LNCaP clone FGC (cell line): Measurements from ENCODE around the gene RPL9.
"Not testable (repeated sequence)": the region's sequence is repeated elsewhere in the genome, so short reads cannot be mapped to it uniquely, and the experiment has no call there.

Experiments used
- DNase-seq: peaks from one replicate; pipeline ENCODE4 v3.0.0-alpha.2; 2011; ENCODE audit warnings: low read depth
- H3K4me3 ChIP-seq: 2 replicates; pipeline ENCODE4 v1.5.1; 2011; ENCODE audit warnings: mild to moderate bottlenecking, low read depth, low read length, control low read depth
- CTCF ChIP-seq: IDR thresholded peaks from 2 replicates; pipeline ENCODE4 v1.5.1; 2012; ENCODE audit warnings: mild to moderate bottlenecking; ENCODE audit not compliant: control insufficient read depth, insufficient read depth; ENCODE audit errors: extremely low read depth

The RPL9 gene

GRCh38 chr4:39422247-39422646, 36.5 kb downstream of the RPL9 start:
- no peak for DNase-seq
- TF ChIP-seq CTCF = no peak
- H3K4me3 ChIP-seq = no peak overlapping the region

GRCh38 chr4:39415678-39416283, 42.9 kb downstream of the RPL9 start:
- TF ChIP-seq CTCF = no peak
- DNase-seq = no peak
- H3K4me3 ChIP-seq = no peak overlapping the region

GRCh38 chr4:39411561-39411960, 47.2 kb downstream of the RPL9 start:
- not testable (repeated sequence) for H3K4me3 ChIP-seq, DNase-seq

GRCh38 chr4:39410415-39410814, 48.3 kb downstream of the RPL9 start:
- DNase-seq = no peak

GRCh38 chr4:39407584-39407885, 51.2 kb downstream of the RPL9 start:
- no peak overlapping the region for H3K4me3 ChIP-seq
- no peak for DNase-seq
- TF ChIP-seq CTCF = no peak

More at GRCh38 chr4:39410415-39410814, 48.3 kb downstream of the RPL9 start:
- H3K4me3 ChIP-seq = no peak overlapping the region
- no peak for TF ChIP-seq CTCF

- DNase-seq = no peak
- TF ChIP-seq CTCF = no peak
- no peak within 1 kb of the TSS for H3K4me3 ChIP-seq
Measured at GRCh38 chr4:39406763-39407583, 51.7 kb downstream of the RPL9 start, which contains the start of gene KLB. KLB (plus strand) TSS chr4:39406930; CDS start chr4:39406950, 20 bp downstream.
